ENCODE results near the gene ALPL. TPM values are rescaled to one million over a fixed set of nuclear protein-coding genes. Genes with fewer than 3 reads are reported as not detected.
A peak's percentile ranks its signal among the peaks of the same experiment; 100 is the strongest.
"Not testable (repeated sequence)": the region's sequence is repeated elsewhere in the genome, so short reads cannot be mapped to it uniquely, and the experiment has no call there.

The ALPL gene
- total RNA-seq: 1.5 and 3.6 TPM in 2 replicates
- polyA plus RNA-seq: 0.21 and 1.3 TPM in 2 replicates
- 0.24 and 2.3 TPM in 2 replicates for polyA plus RNA-seq (2012)
- polyA minus RNA-seq (ENCODE audit: low replicate concordance): 3.5 TPM in 1 of 2 replicates, not detected in the other

- no peak within 1 kb of the TSS for H3K27ac ChIP-seq (ENCODE audit: insufficient read depth, low read length)
- H3K4me2 ChIP-seq (ENCODE audit: extremely low read depth, insufficient read depth, low read length): peak within 1 kb of the TSS; percentile 54
- TF ChIP-seq CTCF (conservative IDR thresholded peaks at IDR 0.05 in 1 of 2, IDR thresholded peaks at IDR 0.05 in 1 of 2; ENCODE audit: low read depth in 1 of 2, low read length in 2 of 2) (no peak), EZH2 (IDR thresholded peaks at IDR 0.05; ENCODE audit: low read length, missing control alignments) (peak; percentile 89)
- peak within 1 kb of the TSS; percentile 54 for H2AFZ ChIP-seq (ENCODE audit: low read length)
- no peak for DNase-seq (ENCODE audit: low read depth in 2 of 2)
- peaks cover 41% of the 10 kb centered on the region for H3K27me3 ChIP-seq (ENCODE audit: control insufficient read depth, insufficient read depth, low read length)
- peak within 1 kb of the TSS in 2 of 4 experiments; percentile 24 to 49 for H3K4me3 ChIP-seq (replicated peaks in 1 of 4; ENCODE audit: control extremely low read depth in 1 of 4, insufficient read depth in 1 of 4, low read depth in 3 of 4, low read length in 4 of 4)
- H4K20me1 ChIP-seq (ENCODE audit: control insufficient read depth, extremely low read depth, insufficient read depth, low read length): no peaks in the 10 kb centered on the region
- peak within 1 kb of the TSS; percentile 20 for H3K9ac ChIP-seq (ENCODE audit: insufficient read depth, low read length)
- H3K9me3 ChIP-seq (ENCODE audit: control insufficient read depth, insufficient read depth, low read depth, low read length): no peaks in the 10 kb centered on the region
- no peaks in the 10 kb centered on the region for H3K36me3 ChIP-seq (ENCODE audit: control insufficient read depth, insufficient read depth, low read length)
- peaks cover 6% of the 10 kb centered on the region for H3K4me1 ChIP-seq (ENCODE audit: control insufficient read depth, extremely low read depth, insufficient read depth, low read length)
- no peaks in the 10 kb centered on the region for H3K79me2 ChIP-seq (ENCODE audit: control insufficient read depth, insufficient read depth, low read length)
Measured at GRCh38 chr1:21509351-21510112, at the start of gene ALPL. Gene ALPL (plus strand): TSS chr1:21509423. CDS start chr1:21554082, 44,659 bp downstream.

GRCh38 chr1:21465127-21465526 is 44.1 kb upstream of the ALPL start:
- not testable (repeated sequence) for H3K9ac ChIP-seq (ENCODE audit: insufficient read depth, low read length); H3K4me3 ChIP-seq (replicated peaks in 1 of 4; ENCODE audit: control extremely low read depth in 1 of 4, insufficient read depth in 1 of 4, low read depth in 3 of 4, low read length in 4 of 4); H3K4me2 ChIP-seq (ENCODE audit: extremely low read depth, insufficient read depth, low read length); DNase-seq (ENCODE audit: low read depth in 2 of 2); H3K27ac ChIP-seq (ENCODE audit: insufficient read depth, low read length); H3K27me3 ChIP-seq (ENCODE audit: control insufficient read depth, insufficient read depth, low read length); H3K79me2 ChIP-seq (ENCODE audit: control insufficient read depth, insufficient read depth, low read length); H3K9me3 ChIP-seq (ENCODE audit: control insufficient read depth, insufficient read depth, low read depth, low read length); H4K20me1 ChIP-seq (ENCODE audit: control insufficient read depth, extremely low read depth, insufficient read depth, low read length); H3K4me1 ChIP-seq (ENCODE audit: control insufficient read depth, extremely low read depth, insufficient read depth, low read length); H2AFZ ChIP-seq (ENCODE audit: low read length); H3K36me3 ChIP-seq (ENCODE audit: control insufficient read depth, insufficient read depth, low read length)

DNA sequence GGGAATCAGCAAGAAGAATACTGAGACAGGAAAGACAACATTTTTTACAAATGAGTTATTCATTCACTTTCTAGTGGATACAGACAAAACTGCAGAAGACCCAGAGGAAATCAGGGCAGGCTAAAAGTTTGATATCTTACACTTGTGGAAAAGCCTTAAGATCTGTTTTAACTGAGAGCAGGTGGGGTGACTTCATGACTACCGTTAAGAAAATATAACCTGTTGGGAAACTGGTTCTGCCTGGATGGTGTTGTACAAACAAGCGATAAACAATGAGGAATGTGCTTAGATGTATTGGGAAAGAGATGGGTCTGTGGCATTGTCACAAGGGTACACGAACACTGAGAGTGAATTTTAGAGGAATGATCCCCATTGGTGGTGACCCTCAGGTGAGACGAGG is 41.3 kb upstream of the ALPL start:
- not testable (repeated sequence) for H3K4me2 ChIP-seq (ENCODE audit: extremely low read depth, insufficient read depth, low read length); H3K27ac ChIP-seq (ENCODE audit: insufficient read depth, low read length); H4K20me1 ChIP-seq (ENCODE audit: control insufficient read depth, extremely low read depth, insufficient read depth, low read length); H3K36me3 ChIP-seq (ENCODE audit: control insufficient read depth, insufficient read depth, low read length); DNase-seq (ENCODE audit: low read depth in 2 of 2); H3K4me3 ChIP-seq (replicated peaks in 1 of 4; ENCODE audit: control extremely low read depth in 1 of 4, insufficient read depth in 1 of 4, low read depth in 3 of 4, low read length in 4 of 4); H3K79me2 ChIP-seq (ENCODE audit: control insufficient read depth, insufficient read depth, low read length); H2AFZ ChIP-seq (ENCODE audit: low read length); H3K27me3 ChIP-seq (ENCODE audit: control insufficient read depth, insufficient read depth, low read length); H3K9me3 ChIP-seq (ENCODE audit: control insufficient read depth, insufficient read depth, low read depth, low read length); H3K9ac ChIP-seq (ENCODE audit: insufficient read depth, low read length); H3K4me1 ChIP-seq (ENCODE audit: control insufficient read depth, extremely low read depth, insufficient read depth, low read length)

DNA sequence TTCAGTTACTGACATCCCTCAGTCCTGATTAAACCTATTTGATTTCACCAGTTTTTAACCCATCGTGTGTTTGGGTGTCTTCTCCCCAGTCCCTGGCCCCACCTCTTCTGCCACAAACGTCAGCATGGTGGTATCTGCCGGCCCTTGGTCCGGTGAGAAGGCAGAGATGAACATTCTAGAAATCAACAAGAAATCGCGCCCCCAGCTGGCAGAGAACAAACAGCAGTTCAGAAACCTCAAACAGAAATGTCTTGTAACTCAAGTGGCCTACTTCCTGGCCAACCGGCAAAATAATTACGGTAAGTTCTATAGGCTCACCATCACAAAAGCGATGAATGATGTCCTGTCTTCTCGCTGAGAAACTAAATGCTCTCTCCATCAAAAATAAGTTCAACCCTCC is 40.6 kb upstream of the ALPL start:
- peak in 1 of 2 donors; percentile 59 for DNase-seq (ENCODE audit: low read depth in 2 of 2)
- H3K36me3 ChIP-seq (ENCODE audit: control insufficient read depth, insufficient read depth, low read length): peaks cover 3% of the 10 kb centered on the region

More for the DNA sequence above, 40.6 kb upstream of the ALPL start:
- no peaks in the 10 kb centered on the region for H3K4me1 ChIP-seq (ENCODE audit: control insufficient read depth, extremely low read depth, insufficient read depth, low read length)
- no peak overlapping the region for H3K9ac ChIP-seq (ENCODE audit: insufficient read depth, low read length)
- H3K9me3 ChIP-seq (ENCODE audit: control insufficient read depth, insufficient read depth, low read depth, low read length): no peaks in the 10 kb centered on the region
- H2AFZ ChIP-seq (ENCODE audit: low read length): no peak overlapping the region
- H3K4me3 ChIP-seq (replicated peaks in 1 of 4; ENCODE audit: control extremely low read depth in 1 of 4, insufficient read depth in 1 of 4, low read depth in 3 of 4, low read length in 4 of 4): no peak overlapping the region
- no peak overlapping the region for H3K4me2 ChIP-seq (ENCODE audit: extremely low read depth, insufficient read depth, low read length)
- no peaks in the 10 kb centered on the region for H3K27me3 ChIP-seq (ENCODE audit: control insufficient read depth, insufficient read depth, low read length)
- H3K27ac ChIP-seq (ENCODE audit: insufficient read depth, low read length): no peak overlapping the region
- no peaks in the 10 kb centered on the region for H4K20me1 ChIP-seq (ENCODE audit: control insufficient read depth, extremely low read depth, insufficient read depth, low read length)
- H3K79me2 ChIP-seq (ENCODE audit: control insufficient read depth, insufficient read depth, low read length): no peaks in the 10 kb centered on the region
- TF ChIP-seq EZH2 (IDR thresholded peaks at IDR 0.05; ENCODE audit: low read length, missing control alignments): no peak
- TF ChIP-seq CTCF (conservative IDR thresholded peaks at IDR 0.05 in 1 of 2, IDR thresholded peaks at IDR 0.05 in 1 of 2; ENCODE audit: low read depth in 1 of 2, low read length in 2 of 2): peak; percentile 22 to 57

Data from fibroblast of lung (primary cell).